GM04504 (cell line): ENCODE results near the gene EMC6.

ENCODE experiments used
- DNase-seq: peaks from one replicate; pipeline ENCODE4 v3.0.0-alpha.2; 2012; ENCODE audit warnings: low read depth

Gene EMC6

GRCh38 chr17:3712811-3713463 is 44.3 kb downstream of the EMC6 start:
- DNase-seq, result no peak

GRCh38 chr17:3715296-3715695 is 46.7 kb downstream of the EMC6 start:
- no peak for DNase-seq

GRCh38 chr17:3718201-3718600 is 49.6 kb downstream of the EMC6 start:
- DNase-seq, result no peak

- DNase-seq, result no peak
Observed at GRCh38 chr17:3719265-3719664, 50.7 kb downstream of the EMC6 start.
